NB4 (cell line): ENCODE measurements around the gene APOB.

Experiments
- DNase-seq: peaks from one replicate; pipeline ENCODE4 v3.0.0; 2010; ENCODE audit warnings: low read depth
- H3K4me3 ChIP-seq: one replicate; pipeline ENCODE4 v1.5.1; 2011; ENCODE audit warnings: mild to moderate bottlenecking, low read depth, low read length, moderate library complexity
- MYC ChIP-seq: IDR thresholded peaks from 2 replicates; pipeline ENCODE4 v1.6.1; 2011; ENCODE audit warnings: low read depth, low read length
- POLR2A ChIP-seq: IDR thresholded peaks from 2 replicates; pipeline ENCODE4 v1.6.1; 2011; ENCODE audit warnings: mild to moderate bottlenecking; ENCODE audit not compliant: insufficient read length; ENCODE audit errors: extremely low read depth
- TF ChIP-seq, protein P1 (sequence below): IDR thresholded peaks from one replicate; pipeline ENCODE4 v1.5.1; 2012; ENCODE audit warnings: low read depth, low read length
- TF ChIP-seq, protein P2 (sequence below): IDR thresholded peaks from 2 replicates; pipeline ENCODE4 v1.6.1; 2011; ENCODE audit warnings: low read depth, low read length

Gene APOB

DNA sequence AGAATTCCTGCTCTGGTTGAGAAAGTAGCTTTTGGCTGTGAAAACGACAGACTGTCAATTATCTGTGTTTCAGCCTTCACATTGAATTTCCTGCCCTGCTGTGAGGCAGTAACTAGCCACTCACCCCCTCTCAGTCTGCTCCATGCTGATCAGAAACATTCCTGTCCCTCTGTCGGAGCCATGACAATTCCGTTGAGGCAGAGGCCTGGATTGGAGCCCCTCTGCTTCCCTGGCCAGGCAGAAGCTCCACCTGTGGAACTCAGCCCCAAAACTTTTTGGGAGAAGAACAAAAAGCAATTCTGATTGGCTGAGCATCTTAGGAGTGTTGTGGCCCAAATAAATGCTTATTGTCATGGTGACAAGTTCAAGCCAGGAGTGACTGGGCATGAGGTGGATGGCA is 60.0 kb downstream of the APOB start:
- H3K4me3 ChIP-seq, result no peak overlapping the region
- DNase-seq, result no peak
- TF ChIP-seq MYC (no peak), POLR2A (no peak)
- TF ChIP-seq, protein P1, sequence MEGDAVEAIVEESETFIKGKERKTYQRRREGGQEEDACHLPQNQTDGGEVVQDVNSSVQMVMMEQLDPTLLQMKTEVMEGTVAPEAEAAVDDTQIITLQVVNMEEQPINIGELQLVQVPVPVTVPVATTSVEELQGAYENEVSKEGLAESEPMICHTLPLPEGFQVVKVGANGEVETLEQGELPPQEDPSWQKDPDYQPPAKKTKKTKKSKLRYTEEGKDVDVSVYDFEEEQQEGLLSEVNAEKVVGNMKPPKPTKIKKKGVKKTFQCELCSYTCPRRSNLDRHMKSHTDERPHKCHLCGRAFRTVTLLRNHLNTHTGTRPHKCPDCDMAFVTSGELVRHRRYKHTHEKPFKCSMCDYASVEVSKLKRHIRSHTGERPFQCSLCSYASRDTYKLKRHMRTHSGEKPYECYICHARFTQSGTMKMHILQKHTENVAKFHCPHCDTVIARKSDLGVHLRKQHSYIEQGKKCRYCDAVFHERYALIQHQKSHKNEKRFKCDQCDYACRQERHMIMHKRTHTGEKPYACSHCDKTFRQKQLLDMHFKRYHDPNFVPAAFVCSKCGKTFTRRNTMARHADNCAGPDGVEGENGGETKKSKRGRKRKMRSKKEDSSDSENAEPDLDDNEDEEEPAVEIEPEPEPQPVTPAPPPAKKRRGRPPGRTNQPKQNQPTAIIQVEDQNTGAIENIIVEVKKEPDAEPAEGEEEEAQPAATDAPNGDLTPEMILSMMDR, result no peak
- TF ChIP-seq, protein P2, sequence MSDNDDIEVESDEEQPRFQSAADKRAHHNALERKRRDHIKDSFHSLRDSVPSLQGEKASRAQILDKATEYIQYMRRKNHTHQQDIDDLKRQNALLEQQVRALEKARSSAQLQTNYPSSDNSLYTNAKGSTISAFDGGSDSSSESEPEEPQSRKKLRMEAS, result no peak

DNA sequence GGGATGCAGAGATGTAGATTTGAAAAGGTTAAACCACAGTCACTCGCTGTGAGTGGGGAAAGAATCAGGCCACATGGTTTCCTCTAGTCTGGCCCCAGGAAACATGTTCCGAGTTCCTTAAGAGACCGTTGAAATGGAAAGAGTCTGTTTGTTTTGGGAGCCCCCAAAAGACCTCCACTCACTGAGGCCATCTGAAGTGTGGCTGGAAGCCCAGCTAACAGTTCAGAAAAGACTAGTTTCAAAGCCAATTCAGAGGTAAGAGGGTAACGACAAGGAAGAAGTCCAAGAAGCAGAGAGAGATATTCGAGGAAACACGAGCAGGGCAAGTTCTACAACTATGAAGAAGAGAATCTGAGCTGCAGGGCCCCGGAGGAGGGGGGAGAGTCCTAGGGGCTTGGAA is 61.0 kb downstream of the APOB start:
- TF ChIP-seq, protein P2, result no peak
- TF ChIP-seq MYC (no peak), POLR2A (no peak)
- DNase-seq, result no peak

DNA sequence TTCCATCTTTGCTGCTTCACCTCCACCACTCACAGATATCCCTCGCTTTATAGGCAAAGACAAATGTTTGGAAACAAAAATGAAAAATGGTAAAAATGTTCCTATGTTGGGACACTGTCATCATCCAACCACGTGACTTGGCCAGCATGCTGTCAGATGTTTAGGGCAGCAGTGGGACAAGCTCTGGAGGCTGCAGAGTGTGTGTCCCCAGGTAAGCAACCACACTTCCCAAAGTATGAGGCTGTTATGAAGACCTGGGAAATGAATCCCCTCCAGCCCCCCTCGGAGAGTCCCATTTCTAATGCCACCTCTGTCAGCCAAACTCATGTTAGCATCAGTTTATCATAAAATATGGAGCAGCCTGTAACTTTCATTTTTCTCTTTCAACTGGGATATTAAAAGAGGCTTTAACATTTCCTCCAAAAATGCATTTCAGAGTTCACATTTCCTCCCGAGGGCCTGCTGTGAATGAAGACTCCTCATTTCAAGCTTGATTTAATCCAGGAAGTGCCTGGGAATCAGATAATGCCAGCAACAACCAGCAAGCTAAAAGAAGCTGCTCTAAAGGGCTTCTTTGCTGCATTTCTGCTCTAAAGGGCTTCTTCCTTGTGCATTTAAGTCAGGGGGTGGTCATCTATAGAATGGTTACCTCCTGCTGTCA is 66.2 kb downstream of the APOB start:
- no peak for DNase-seq
- TF ChIP-seq, protein P2, result no peak
- TF ChIP-seq MYC, result no peak
- no peak overlapping the region for H3K4me3 ChIP-seq

More for the DNA sequence above, 61.0 kb downstream of the APOB start:
- H3K4me3 ChIP-seq, result no peak overlapping the region

DNA sequence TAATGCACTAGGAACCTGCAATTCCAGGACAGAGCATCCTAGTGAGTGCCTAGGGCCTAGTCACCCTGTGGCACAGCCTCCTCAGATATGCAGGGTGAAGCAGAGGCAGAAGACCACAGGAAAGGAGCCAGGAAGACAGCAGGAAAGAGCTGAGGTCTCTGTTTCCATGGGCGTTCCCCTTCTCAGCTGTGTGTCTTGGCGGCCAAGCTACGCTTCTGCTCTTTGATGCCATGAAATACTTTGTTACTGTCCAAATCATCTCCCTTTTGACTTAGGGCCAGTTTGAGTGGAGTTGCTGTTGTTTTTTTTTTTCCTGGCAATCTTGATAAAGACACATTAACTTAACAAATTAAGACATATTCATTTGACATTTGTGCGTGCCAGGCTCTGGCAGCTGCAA is 67.3 kb downstream of the APOB start:
- DNase-seq, result no peak
- H3K4me3 ChIP-seq, result no peak overlapping the region
- TF ChIP-seq, protein P2, result no peak
- TF ChIP-seq MYC, result no peak
- TF ChIP-seq POLR2A, result no peak
- TF ChIP-seq, protein P1, result no peak

DNA sequence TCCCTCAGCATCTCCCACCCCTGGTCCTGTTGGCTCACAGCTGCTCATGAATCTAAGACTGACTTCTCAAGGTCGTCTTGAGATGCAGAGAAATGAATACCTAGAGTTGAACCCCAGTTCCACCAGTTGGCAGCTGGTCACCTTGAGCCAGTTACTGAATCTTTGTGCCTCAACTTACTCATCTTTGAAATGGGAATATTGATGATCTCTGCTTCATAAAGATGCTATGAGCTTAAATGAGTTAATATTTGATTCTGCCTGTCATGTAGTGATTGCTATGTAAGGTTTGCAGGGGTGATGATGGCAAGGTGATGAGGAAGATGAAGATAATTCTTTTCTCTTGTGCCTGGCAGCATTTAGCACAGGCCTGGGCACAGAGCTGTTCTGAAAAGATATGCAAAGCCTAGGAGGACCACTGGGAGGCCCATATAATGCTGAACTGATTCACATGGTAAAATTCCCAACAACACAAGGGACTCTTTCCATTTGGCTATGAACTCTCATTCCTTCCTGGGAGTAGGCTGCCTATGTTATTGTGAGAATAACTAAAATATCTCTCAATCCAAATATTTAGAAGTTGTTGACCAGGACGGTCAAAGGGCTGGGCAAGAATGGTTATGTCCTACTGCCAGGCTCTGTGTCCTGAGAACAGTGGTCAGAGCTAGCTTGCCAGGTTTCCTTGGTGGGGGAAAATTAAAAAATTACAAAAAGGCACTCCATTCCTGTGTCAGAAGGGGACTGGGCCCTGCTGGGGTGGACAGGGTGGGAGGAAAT is 70.9 kb downstream of the APOB start:
- TF ChIP-seq POLR2A, result no peak
- TF ChIP-seq MYC, result no peak
- TF ChIP-seq, protein P2, result no peak
- TF ChIP-seq, protein P1, result no peak
- no peak overlapping the region for H3K4me3 ChIP-seq
- DNase-seq, result no peak

DNA sequence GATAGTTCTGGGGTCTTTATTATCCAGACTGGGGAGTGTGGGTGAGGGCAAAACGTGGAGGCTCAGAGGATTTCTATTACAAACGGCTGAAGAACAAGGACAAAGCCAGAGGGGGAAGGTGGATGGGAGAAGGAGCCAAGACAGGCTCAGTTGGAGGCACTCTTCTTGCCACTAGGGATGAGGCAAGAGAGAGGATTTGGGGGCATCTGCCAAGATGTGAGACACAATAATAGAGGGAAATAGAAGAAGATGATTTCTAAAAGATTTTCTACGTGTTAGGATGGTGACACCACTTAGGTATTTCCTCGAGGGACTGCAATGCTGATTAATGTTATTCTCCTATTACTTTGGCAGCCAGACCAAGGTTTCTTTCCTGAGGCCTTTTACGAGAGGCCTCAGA is 71.8 kb downstream of the APOB start:
- no peak for DNase-seq
- no peak overlapping the region for H3K4me3 ChIP-seq
- TF ChIP-seq, protein P1, result no peak
- no peak for TF ChIP-seq POLR2A
- TF ChIP-seq MYC, result no peak
- TF ChIP-seq, protein P2, result no peak
